Urinary bladder (tissue), 4 donors: ENCODE measurements around the gene OR2Z1. TPM values are rescaled to one million over a fixed set of nuclear protein-coding genes. Genes with fewer than 3 reads are reported as not detected.
"Not testable (repeated sequence)": the region's sequence is repeated elsewhere in the genome, so short reads cannot be mapped to it uniquely, and the experiment has no call there.

Source experiments
- DNase-seq: peaks from one replicate; pipeline ENCODE4 v3.0.0-alpha.2; 2015; ENCODE audit errors: extremely low spot score
- H3K27ac ChIP-seq: one replicate; pipeline ENCODE4 v1.5.1; 2013; ENCODE audit warnings: low read depth, mild to moderate bottlenecking, moderate library complexity
- H3K36me3 ChIP-seq: one replicate; pipeline ENCODE4 v1.6.1; 2013; ENCODE audit warnings: mild to moderate bottlenecking, moderate library complexity; ENCODE audit not compliant: insufficient read depth
- H3K4me1 ChIP-seq: one replicate; pipeline ENCODE4 v1.6.1; 2013; ENCODE audit warnings: mild to moderate bottlenecking, moderate library complexity; ENCODE audit not compliant: insufficient read depth
- H3K4me3 ChIP-seq: one replicate; pipeline ENCODE4 v1.5.1; 2013; ENCODE audit warnings: low read depth, low read length
- WGBS: extraction: QIAGEN DNeasy Blood & Tissue Kit; methylation state at CpG from one replicate; pipeline ENCODE4 v1.1.7; 2013; 5-methylcytosine and 5-hydroxymethylcytosine counted together
- polyA plus RNA-seq: library from polyadenylated mRNA; stranded (reverse); fragments of 200-250 nt; gene quantifications from one replicate; pipeline ENCODE4 v1.2.3, GENCODE V29; 2013
- total RNA-seq: library from RNA; depleted of rRNA; stranded (reverse); fragments of >200 nt; gene quantifications from one replicate; pipeline ENCODE4 v1.2.3, GENCODE V29; 2014
- donor health status: healthy with polysubstance abuse.
- donor health status: healthy.

OR2Z1 gene
- total and polyA plus RNA-seq, 2 donors = not detected

DNA sequence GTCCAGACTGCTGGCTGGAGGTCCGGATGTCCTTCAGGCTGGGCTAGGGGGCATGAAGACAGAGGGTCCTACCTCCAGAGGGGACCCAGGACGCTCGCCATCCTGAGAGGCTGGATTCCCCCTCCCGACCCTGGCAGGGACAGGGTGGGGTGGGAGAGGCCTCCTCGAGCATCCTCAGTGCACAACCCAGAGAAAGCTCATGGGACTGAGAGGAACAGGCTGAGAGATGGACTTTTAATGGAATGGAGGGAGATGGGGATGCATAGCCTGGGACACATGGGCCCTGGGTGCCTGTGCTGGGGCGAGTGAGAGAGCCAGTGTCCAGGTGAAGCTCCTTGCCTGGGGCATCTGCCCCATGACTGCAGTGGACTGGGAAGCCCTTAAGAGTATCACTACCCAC, 25.9 kb upstream of the OR2Z1 start:
- no peaks in the 10 kb centered on the region for H3K36me3 ChIP-seq
- 64% methylated on average over 6 of the region's 6 CpGs for WGBS
- no peak overlapping the region for H3K4me3 ChIP-seq

DNA sequence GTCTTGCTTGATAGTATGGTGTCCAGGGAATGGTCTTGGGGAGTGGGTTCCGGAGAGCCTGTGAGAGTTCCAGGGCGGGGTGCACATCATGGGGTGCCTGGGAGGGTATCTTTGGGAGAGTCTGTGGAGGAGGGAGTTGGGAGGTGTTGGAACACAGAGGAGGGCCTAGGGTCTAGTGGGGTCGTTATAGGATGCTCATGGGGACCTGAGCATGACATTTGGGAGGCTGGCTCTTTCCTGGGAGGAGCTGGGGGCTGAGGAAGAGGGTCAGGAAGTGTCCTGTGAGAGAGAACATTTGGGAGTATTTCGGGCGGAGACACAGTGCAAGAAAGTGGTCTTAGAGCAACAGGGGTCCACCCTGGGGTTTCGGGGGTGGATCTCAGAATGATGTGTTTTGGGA, 25.5 kb upstream of the OR2Z1 start:
- 74% methylated on average over 6 of the region's 6 CpGs for WGBS
- Histone ChIP-seq H3K4me3 (no peak overlapping the region), H3K36me3 (no peaks in the 10 kb centered on the region), H3K4me1 (no peaks in the 10 kb centered on the region), H3K27ac (no peak overlapping the region)
- no peak for DNase-seq

More for the DNA sequence above, 25.9 kb upstream of the OR2Z1 start:
- H3K27ac ChIP-seq = no peak overlapping the region
- H3K4me1 ChIP-seq = no peaks in the 10 kb centered on the region
- no peak for DNase-seq

DNA sequence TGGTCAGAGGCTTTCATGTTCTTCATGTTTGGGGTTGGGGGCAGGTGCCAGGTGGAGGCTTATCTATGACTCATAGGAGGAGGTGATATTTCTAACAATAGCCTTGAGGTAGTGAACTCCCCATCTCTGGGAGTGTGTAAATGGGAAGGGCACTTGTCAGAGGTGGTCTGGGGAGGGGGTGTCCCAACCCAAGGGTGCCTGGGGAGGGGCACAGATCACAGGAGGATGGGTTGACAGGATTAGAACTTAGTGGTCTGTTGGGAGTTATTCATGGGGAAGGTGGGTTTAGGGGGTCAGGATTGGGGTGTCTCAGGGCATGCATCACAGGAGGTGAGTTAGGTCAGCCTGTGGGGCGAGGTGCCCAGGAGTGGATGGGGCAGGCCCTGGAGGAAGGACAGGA, 24.4 kb upstream of the OR2Z1 start:
- no peak overlapping the region for H3K27ac ChIP-seq
- DNase-seq = no peak
- H3K4me1 ChIP-seq = no peaks in the 10 kb centered on the region
- H3K4me3 ChIP-seq = no peak overlapping the region
- no peaks in the 10 kb centered on the region for H3K36me3 ChIP-seq
- WGBS = 52% methylated on average over 1 of the region's 1 CpG

DNA sequence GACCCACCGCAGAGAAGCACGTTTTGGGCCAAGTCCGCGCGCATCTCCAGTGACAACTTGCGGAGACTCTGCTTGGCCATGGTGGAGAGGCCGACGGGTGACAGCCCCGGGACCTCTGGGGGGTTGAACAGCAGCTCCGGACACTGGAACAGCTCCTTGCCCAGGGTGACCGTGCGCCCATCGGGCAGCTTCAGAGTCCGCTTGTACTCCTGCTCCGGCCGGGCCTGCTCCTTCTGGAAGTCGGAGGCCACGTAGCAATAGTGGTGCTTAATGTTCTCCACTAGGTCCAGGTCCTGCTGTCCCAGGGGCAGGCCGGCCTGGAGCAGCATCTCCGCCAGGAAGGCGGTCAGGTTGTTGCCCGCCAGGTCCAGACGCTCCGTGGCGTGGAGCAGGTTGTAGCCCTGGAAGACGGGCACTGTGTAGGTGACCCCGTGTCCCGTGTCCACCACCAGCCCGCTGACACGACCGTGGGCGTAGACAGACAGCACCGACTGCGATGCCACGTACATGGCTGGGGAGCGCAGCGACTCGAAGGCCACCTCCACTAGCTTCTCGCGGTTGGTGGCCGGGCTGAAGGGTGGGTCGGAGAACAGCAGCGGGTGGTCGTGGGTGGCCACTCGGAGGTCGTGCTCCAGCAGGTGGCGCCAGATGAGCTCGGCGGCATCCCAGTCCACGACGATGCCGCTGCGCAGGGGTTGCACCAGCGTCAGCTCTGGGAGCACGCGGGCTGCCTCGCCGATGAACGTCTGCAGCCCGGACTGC, 23.6 kb upstream of the OR2Z1 start:
- H3K36me3 ChIP-seq = no peaks in the 10 kb centered on the region
- WGBS = 62% methylated on average over 60 of the region's 60 CpGs
- no peak for DNase-seq
- no peak overlapping the region for H3K4me3 ChIP-seq
- H3K27ac ChIP-seq = no peak overlapping the region
- H3K4me1 ChIP-seq = no peaks in the 10 kb centered on the region

DNA sequence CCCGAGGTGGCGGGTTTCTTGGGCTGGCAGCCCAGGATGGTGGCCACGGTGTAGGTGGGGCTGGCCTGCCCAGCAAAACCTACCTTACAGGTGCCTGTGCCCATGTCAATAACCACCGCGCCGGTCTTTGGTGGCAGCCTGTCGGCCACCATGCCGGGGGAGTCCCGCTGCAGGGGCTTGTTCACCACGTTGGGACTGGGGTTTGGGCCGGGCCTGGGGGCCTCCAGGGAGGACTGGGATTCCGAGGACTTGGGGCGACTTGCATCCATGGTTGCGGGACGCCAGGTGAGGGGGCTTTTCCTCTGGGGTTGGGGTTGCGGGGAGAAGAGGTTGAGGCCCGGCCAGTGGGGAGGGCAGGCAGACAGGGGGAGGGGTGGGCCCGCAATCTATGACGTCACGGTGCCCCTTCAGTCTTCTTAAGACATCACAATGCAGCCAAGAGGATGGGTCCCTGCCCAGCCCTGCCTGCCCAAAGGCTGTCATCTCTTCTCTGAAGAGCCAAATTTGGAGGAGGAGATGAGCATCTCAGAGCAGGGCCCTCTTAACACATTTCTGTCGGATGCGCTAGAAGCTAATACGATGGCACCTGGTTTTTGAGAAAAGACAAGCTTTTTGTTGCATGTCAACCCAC, 22.9 kb upstream of the OR2Z1 start, which contains the start of gene ACTL9:
Gene ACTL9 (minus strand): TSS at position 363 of the 631 bp plus-strand sequence. CDS start 94 bp downstream, at position 269.
- DNase-seq = no peak
- Histone ChIP-seq H3K36me3 (no peaks in the 10 kb centered on the region), H3K27ac (no peak within 1 kb of the TSS), H3K4me1 (no peaks in the 10 kb centered on the region), H3K4me3 (no peak within 1 kb of the TSS)
- 54% methylated on average over 23 of the region's 23 CpGs for WGBS

DNA sequence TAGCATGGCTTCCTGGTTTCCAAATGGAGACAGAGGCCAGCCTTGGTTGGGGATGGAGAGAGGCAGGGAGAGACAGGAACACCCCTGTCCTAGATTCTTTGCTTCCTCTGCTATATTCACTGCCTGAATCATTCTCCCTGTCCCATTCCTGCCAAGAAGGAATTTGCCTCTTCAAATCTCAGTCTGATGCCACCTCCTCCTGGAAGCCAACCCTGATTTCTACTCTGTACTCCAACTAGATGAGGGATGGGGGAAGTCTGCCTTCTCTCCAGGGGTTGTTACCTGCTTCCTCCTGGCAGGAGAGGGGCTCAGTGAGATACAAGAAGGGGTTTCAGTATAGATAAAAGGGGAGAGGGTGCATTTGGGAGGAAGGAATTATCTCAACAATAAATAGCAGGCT, 21.5 kb upstream of the OR2Z1 start:
- H3K27ac ChIP-seq = no peak overlapping the region

DNA sequence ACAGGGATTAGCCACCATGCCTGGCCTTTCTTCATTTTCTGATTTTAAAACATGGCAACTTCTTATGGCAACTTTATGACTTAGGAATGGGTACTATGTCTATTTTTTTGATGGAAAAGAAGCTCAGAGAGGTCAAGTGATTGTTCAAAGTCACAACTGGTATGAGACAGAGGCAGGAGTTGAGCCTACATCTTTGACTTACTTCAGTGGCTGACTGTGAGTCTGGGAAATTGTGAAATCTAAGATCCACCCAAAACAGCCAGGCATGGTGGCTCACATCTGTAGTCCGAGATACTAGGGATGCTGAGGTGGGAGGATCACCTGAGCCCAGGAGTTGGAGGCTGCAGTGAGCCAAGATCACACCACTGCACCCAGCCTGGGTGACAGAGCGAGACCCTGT, 20.5 kb upstream of the OR2Z1 start:
- Histone ChIP-seq H3K27ac (no peak overlapping the region), H3K4me3 (no peak overlapping the region), H3K36me3 (no peaks in the 10 kb centered on the region), H3K4me1 (no peaks in the 10 kb centered on the region)
- no peak for DNase-seq
- 79% methylated on average over 2 of the region's 2 CpGs for WGBS

More for the DNA sequence above, 21.5 kb upstream of the OR2Z1 start:
- Histone ChIP-seq H3K4me1 (no peaks in the 10 kb centered on the region), H3K4me3 (no peak overlapping the region), H3K36me3 (no peaks in the 10 kb centered on the region)
- DNase-seq = no peak

DNA sequence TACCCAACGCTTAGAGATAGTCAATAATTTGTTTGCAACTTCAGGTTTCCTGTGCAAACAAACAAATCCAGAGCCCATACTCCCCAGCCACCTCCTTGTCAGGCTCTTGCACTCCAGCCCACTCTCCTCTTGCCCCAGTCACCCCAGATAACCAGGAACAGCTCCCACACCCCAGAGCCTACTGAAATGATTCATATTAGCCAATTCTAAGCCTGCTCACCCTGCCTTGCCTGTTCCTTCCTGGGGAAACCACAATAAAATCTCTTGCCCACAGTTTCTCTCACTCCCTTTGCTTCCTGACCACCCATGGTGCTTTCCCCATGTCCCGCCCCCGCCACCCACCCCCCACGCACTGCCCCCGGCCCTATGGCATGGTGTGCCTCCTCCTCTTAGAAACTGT, 19.1 kb upstream of the OR2Z1 start:
- H3K4me1 ChIP-seq = no peaks in the 10 kb centered on the region
- DNase-seq = no peak
- H3K36me3 ChIP-seq = no peaks in the 10 kb centered on the region
- 34% methylated on average over 5 of the region's 5 CpGs for WGBS
- no peak overlapping the region for H3K4me3 ChIP-seq
- no peak overlapping the region for H3K27ac ChIP-seq

DNA sequence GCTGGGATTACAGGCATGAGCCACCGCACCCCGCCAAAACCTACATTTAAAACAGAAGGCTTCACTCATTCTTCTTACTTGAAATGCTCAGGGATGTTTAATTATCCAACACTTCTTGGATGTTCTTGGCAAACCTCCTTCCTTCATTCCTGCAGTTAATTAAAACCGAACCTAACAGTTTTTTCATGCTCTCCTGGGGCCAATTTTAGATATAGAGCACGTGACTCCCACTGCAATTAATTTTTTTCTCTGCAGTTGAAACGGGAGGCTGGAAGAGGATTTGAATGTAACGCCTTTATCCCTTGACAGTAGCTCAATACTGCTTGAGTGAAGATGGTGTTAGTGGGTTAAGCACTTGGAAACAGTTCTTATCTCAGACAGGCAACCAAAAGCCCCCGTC, 18.2 kb upstream of the OR2Z1 start:
- Histone ChIP-seq H3K27ac (no peak overlapping the region), H3K4me1 (no peaks in the 10 kb centered on the region), H3K4me3 (no peak overlapping the region), H3K36me3 (no peaks in the 10 kb centered on the region)
- no peak for DNase-seq
- WGBS = 49% methylated on average over 7 of the region's 7 CpGs

DNA sequence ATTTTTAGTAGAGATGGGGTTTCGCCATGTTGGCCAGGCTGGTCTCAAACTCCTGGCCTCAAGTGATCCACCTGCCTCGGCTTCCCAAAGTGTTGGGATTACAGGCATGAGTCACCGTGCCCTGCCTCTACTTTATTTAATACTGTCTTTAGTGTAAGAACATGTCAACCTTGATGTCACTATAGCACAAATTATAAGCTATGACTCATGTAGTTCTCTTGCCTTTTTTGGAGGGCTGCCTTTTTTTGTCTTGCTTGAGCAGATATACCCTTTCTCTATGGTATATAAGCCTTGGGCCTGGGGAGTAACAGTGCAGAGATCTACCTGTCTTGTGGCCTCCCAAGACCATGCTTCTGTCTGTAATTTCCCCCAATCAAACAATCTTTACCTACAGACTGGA, 16.1 kb upstream of the OR2Z1 start:
- not testable (repeated sequence) for H3K4me1 ChIP-seq, H3K36me3 ChIP-seq, H3K4me3 ChIP-seq, DNase-seq, H3K27ac ChIP-seq
- 78% methylated on average over 3 of the region's 3 CpGs for WGBS

DNA sequence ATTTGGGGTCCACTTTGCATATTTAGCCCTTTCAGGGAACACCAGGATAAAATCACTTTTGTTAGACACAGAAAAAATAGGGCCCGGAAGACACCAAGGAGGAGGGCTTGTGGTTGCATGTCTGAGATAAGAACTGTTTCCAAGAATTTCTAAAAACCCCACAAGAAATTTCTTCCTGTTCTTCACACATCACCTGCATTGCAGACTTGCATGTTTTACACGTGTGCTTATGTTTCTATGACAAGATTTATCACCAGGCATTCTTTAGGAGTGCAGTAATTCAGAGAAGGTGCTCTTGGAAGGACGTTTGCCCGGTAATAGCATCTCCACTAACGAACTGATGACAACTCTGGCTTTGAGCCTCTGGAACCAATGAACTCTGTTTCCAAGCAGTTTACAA, 15.7 kb upstream of the OR2Z1 start:
- no peak for DNase-seq
- H3K27ac ChIP-seq = no peak overlapping the region
- no peaks in the 10 kb centered on the region for H3K36me3 ChIP-seq
- no peaks in the 10 kb centered on the region for H3K4me1 ChIP-seq
- WGBS = 34% methylated on average over 5 of the region's 5 CpGs
- no peak overlapping the region for H3K4me3 ChIP-seq

DNA sequence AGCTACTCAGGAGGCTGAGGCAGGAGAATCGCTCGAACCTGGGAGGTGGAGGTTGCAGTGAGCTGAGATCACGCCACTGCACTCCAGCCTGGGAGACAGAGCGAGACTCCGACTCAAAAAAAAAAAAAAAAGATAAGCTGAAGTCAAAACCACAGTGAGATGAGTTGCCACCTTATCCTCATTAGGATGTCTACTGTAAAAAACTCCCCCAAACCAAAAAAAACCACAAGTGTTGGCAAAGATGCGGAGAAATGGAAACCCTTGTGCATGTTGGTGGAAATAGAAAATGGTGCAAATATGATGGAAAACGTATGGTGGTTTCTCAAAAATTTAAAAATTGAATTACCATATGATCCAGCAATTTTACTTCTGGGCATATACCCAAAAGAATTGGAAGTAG, 11.1 kb upstream of the OR2Z1 start:
- not testable (repeated sequence) for H3K4me1 ChIP-seq, H3K4me3 ChIP-seq, DNase-seq, H3K36me3 ChIP-seq, H3K27ac ChIP-seq
- 81% methylated on average over 7 of the region's 7 CpGs for WGBS

DNA sequence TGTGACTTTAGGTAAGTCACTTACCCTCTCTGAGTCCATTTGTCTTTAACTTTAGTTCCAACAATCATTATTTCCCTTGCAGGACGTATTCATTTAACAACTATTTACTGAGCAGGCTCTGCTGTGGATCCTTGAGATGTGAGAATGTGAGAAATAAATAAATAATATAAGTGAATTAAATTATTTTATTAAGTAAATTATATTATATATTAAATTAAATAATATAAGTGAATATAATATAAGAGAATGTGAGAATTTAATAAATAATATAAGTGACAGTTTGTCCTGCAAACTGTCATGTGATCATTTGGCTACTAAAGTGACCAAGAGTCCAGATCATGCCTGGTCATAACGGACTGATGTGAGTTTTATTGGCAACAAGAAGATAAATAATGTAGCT, 598 bp downstream of the OR2Z1 start:
- no peaks in the 10 kb centered on the region for H3K4me1 ChIP-seq
- WGBS = 47% methylated on average over 2 of the region's 2 CpGs

DNA sequence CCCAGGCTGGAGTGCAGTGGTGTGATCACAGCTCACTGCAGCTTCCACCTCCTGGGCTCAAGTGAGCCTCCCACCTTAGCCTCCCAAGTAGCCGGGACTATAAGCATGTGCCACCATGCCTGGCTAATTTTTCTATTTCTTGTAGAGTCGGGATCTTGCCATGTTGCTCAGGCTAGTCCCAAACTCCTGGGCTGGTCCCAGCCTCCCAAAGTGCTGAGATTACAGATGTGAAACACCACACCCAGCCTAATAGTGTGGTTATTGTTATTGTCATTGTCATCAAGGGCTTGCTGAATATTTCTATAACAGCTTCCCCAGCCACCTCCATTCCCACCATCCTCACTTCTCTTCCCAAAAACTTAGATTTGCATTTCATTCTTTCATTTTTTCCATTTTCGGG, 2.8 kb downstream of the OR2Z1 start:
- no peak overlapping the region for H3K4me3 ChIP-seq
- H3K36me3 ChIP-seq = no peaks in the 10 kb centered on the region
- no peak for DNase-seq
- no peak overlapping the region for H3K27ac ChIP-seq
- WGBS = 60% methylated on average over 3 of the region's 3 CpGs
- no peaks in the 10 kb centered on the region for H3K4me1 ChIP-seq

More for the DNA sequence above, 598 bp downstream of the OR2Z1 start:
- DNase-seq = no peak
- Histone ChIP-seq H3K27ac (no peak overlapping the region), H3K4me3 (no peak overlapping the region), H3K36me3 (no peaks in the 10 kb centered on the region)
